ENCODE measurements around the gene SH3RF2. TPM values are rescaled to one million over a fixed set of nuclear protein-coding genes. Genes with fewer than 3 reads are reported as not detected.

The SH3RF2 gene
- total and polyA plus RNA-seq, 9 of the 15 experiments (the other 6 are each of a cell fraction or from before 2014, with no cell fraction given): 0.05 TPM; not detected in 8

- no peak for TF ChIP-seq ZBTB12 (CRISPR knock-in tag; IDR thresholded peaks at IDR 0.05)
- no peak for TF ChIP-seq HIVEP1 (CRISPR knock-in tag; IDR thresholded peaks at IDR 0.05)
- no peak for TF ChIP-seq BACH1 (tag; IDR thresholded peaks at IDR 0.05)
These were observed 38.2 kb upstream of the SH3RF2 start (continued) for GRCh38 chr5:145898171-145898570.

- H3K9me1 ChIP-seq (ENCODE audit: control insufficient read depth, insufficient read depth, low read length): no peaks in the 10 kb centered on the region
- H3K27ac ChIP-seq (ENCODE audit: extremely low read depth, low read depth, low read length): no peak overlapping the region
- no peak overlapping the region for H3K4me2 ChIP-seq (ENCODE audit: insufficient read depth, low read length)
- peaks cover 5 to 11% of the 10 kb centered on the region in 2 experiments; a peak in 3 of 5 replicates for H3K27me3 ChIP-seq (ENCODE audit: control insufficient read depth in 2 of 2, insufficient read depth in 2 of 2, low read length in 2 of 2)
- H4K20me1 ChIP-seq (replicated peaks; ENCODE audit: control insufficient read depth, insufficient read depth, low read length): no peaks in the 10 kb centered on the region
- H3K9ac ChIP-seq (ENCODE audit: insufficient read depth in 1 of 2, low read depth in 2 of 2, low read length in 2 of 2): no peak overlapping the region
- ATAC-seq (no peak), DNase-seq (ENCODE audit: extremely low read depth in 1 of 4, low spot score in 3 of 4) (no peak), FAIRE-seq (no peak)
- intact Hi-C loops (cut with micrococcal nuclease) (no loop called here), in situ Hi-C loops (cut with MboI) (no loop called here)
- no peak overlapping the region for H3K4me3 ChIP-seq
- BruUV-seq (replicated peaks): no TSS peak
- H3K4me1 ChIP-seq (replicated peaks in 1 of 2; ENCODE audit: control insufficient read depth in 2 of 2, insufficient read depth in 2 of 2, low read length in 2 of 2): no peaks in the 10 kb centered on the region
- H3K79me2 ChIP-seq (ENCODE audit: control insufficient read depth, insufficient read depth, low read length): no peaks in the 10 kb centered on the region
- 0% methylated on average over 1 of the region's 1 CpG for WGBS (ENCODE audit: insufficient coverage, low coverage, missing lambda C conversion rate)
- H3K36me3 ChIP-seq (ENCODE audit: control insufficient read depth, insufficient read depth, low read length): no peaks in the 10 kb centered on the region
- H2AFZ ChIP-seq (ENCODE audit: low read depth, low read length): no peak overlapping the region
- TF ChIP-seq FUS (optimal IDR thresholded peaks at IDR 0.05; ENCODE audit: low read depth, low read length): no peak
- no peak for TF ChIP-seq RBBP5 (IDR thresholded peaks at IDR 0.05; ENCODE audit: borderline replicate concordance, insufficient read depth, low read length, poor library complexity, severe bottlenecking)
- no peak for TF ChIP-seq MNT (conservative IDR thresholded peaks at IDR 0.05)
- TF ChIP-seq ASH1L (IDR thresholded peaks at IDR 0.05; ENCODE audit: borderline replicate concordance, low read depth, partially characterized antibody): no peak
- no peak for TF ChIP-seq ZNF76 (CRISPR knock-in tag; IDR thresholded peaks at IDR 0.05; ENCODE audit: borderline replicate concordance)
- no peak for TF ChIP-seq ZKSCAN3 (CRISPR knock-in tag; IDR thresholded peaks at IDR 0.05)
- TF ChIP-seq MCM3 (IDR thresholded peaks at IDR 0.05): no peak
- TF ChIP-seq THRA (IDR thresholded peaks at IDR 0.05): no peak
- no peak for TF ChIP-seq RHOXF2B (CRISPR knock-in tag; conservative IDR thresholded peaks at IDR 0.05)
- TF ChIP-seq TSC22D4 (tag; IDR thresholded peaks at IDR 0.05): no peak
- no peak for TF ChIP-seq ZNF77 (CRISPR knock-in tag; IDR thresholded peaks at IDR 0.05)
- TF ChIP-seq USF1 (CRISPR knock-in tag; IDR thresholded peaks at IDR 0.05): no peak
- no peak for TF ChIP-seq KLF1 (tag; IDR thresholded peaks at IDR 0.05)
- no peak for TF ChIP-seq TEAD2 (tag; IDR thresholded peaks at IDR 0.05)
- no peak for TF ChIP-seq MAFG (tag; conservative IDR thresholded peaks at IDR 0.05)
- no peak for TF ChIP-seq CSDE1 (IDR thresholded peaks at IDR 0.05)
- no peak for TF ChIP-seq HDAC1 (IDR thresholded peaks at IDR 0.05)
- ChIA-PET POLR2A (interaction anchor here (1.5 kb wide), 1 partner anchor 10 kb away, joined by 3 read pairs; no protein-coding TSS in a partner anchor), CTCF (ENCODE audit: low intra/inter-chr PET ratio) (no interaction called here)
- no peaks in the 10 kb centered on the region for H3K9me3 ChIP-seq (replicated peaks; ENCODE audit: control insufficient read depth, insufficient read depth, low read depth, low read length)
These were observed 34.0 kb upstream of the SH3RF2 start for GRCh38 chr5:145902421-145902820.

All from K562 (cell line).